NT2/D1 (cell line): Measurements from ENCODE around the gene ADGRE3.

ENCODE experiments used
- SUZ12 ChIP-seq: IDR thresholded peaks from 2 replicates; pipeline ENCODE4 v1.6.1; 2011; ENCODE audit not compliant: insufficient read length, insufficient read depth; ENCODE audit errors: extremely low read depth
- YY1 ChIP-seq: IDR thresholded peaks from 2 replicates; pipeline ENCODE4 v1.6.1; 2011; ENCODE audit not compliant: insufficient read length, insufficient read depth
- ZNF274 ChIP-seq: IDR thresholded peaks from 2 replicates; pipeline ENCODE4 v1.6.1; 2011; ENCODE audit warnings: mild to moderate bottlenecking, low read depth, low read length

- TF ChIP-seq YY1 (no peak), ZNF274 (no peak), SUZ12 (no peak)
These were observed 59.0 kb downstream of the ADGRE3 start for GRCh38 chr19:14615623-14616022.
